ENCODE results near the gene SRRD.

The SRRD gene

GRCh38 chr22:26502688-26503561 lies 19.2 kb downstream of the SRRD start:
- H3K27ac ChIP-seq (ENCODE audit: insufficient read depth in 1 of 2, low read depth in 1 of 2, low read length in 2 of 2, poor library complexity in 1 of 2, severe bottlenecking in 2 of 2): no peak overlapping the region
- H3K9me3 ChIP-seq (ENCODE audit: control extremely low read depth in 1 of 5, control insufficient read depth in 4 of 5, insufficient read depth in 2 of 5, low read depth in 1 of 5, low read length in 4 of 5): no peaks in the 10 kb centered on the region
- CTCF ChIA-PET: interaction anchor here (0.7 to 3.6 kb wide), 29 partner anchors 8 to 177 kb away, joined by 3 to 33 read pairs (median 4); partner anchors contain the start of genes HPS4, SRRD and TFIP11
- H3K27me3 ChIP-seq (replicated peaks in 2 of 5; ENCODE audit: control insufficient read depth in 4 of 5, insufficient read depth in 5 of 5, low read length in 4 of 5): no peaks in the 10 kb centered on the region
- DNase-seq: peak; percentile 95 to 97 (median 97)
- WGBS (ENCODE audit: insufficient coverage): 0% methylated on average over 2 of the region's 3 CpGs
- H3K4me1 ChIP-seq (ENCODE audit: control extremely low read depth in 1 of 4, control insufficient read depth in 4 of 4, insufficient read depth in 4 of 4, low read length in 3 of 4): peaks cover 11 to 26% (median 22%) of the 10 kb centered on the region in 4 experiments
- H3K4me3 ChIP-seq (ENCODE audit: control insufficient read depth in 1 of 7, extremely low read depth in 1 of 7, insufficient read depth in 4 of 7, low read depth in 2 of 7, low read length in 6 of 7): peak overlapping the region in 6 of 7 experiments; percentile 1 to 55 (median 48)
- peaks cover 32 to 78% (median 64%) of the 10 kb centered on the region in 4 experiments for H3K36me3 ChIP-seq (ENCODE audit: control insufficient read depth in 4 of 4, insufficient read depth in 4 of 4, low read length in 3 of 4)
- POLR2A ChIA-PET: interaction anchor here (0.8 to 2.2 kb wide), 5 partner anchors 10 to 139 kb away, joined by 3 to 7 read pairs (median 6); partner anchors contain the start of genes HPS4, SRRD and TFIP11

GRCh38 chr22:26503758-26504157 lies 20.1 kb downstream of the SRRD start:
- Histone ChIP-seq H3K9me3 (ENCODE audit: control extremely low read depth in 1 of 5, control insufficient read depth in 4 of 5, insufficient read depth in 2 of 5, low read depth in 1 of 5, low read length in 4 of 5) (no peaks in the 10 kb centered on the region), H3K36me3 (ENCODE audit: control insufficient read depth in 4 of 4, insufficient read depth in 4 of 4, low read length in 3 of 4) (peaks cover 35 to 83% (median 66%) of the 10 kb centered on the region in 4 experiments), H3K4me3 (ENCODE audit: control insufficient read depth in 1 of 7, extremely low read depth in 1 of 7, insufficient read depth in 4 of 7, low read depth in 2 of 7, low read length in 6 of 7) (peak overlapping the region in 4 of 7 experiments; percentile 33 to 55 (median 48)), H3K27me3 (replicated peaks in 2 of 5; ENCODE audit: control insufficient read depth in 4 of 5, insufficient read depth in 5 of 5, low read length in 4 of 5) (no peaks in the 10 kb centered on the region), H3K27ac (ENCODE audit: insufficient read depth in 1 of 2, low read depth in 1 of 2, low read length in 2 of 2, poor library complexity in 1 of 2, severe bottlenecking in 2 of 2) (no peak overlapping the region), H3K4me1 (ENCODE audit: control extremely low read depth in 1 of 4, control insufficient read depth in 4 of 4, insufficient read depth in 4 of 4, low read length in 3 of 4) (peaks cover 11 to 26% (median 22%) of the 10 kb centered on the region in 4 experiments)
- CTCF ChIA-PET: interaction anchor here (0.6 to 3.6 kb wide), 23 partner anchors 8 to 169 kb away, joined by 3 to 33 read pairs (median 4); partner anchors contain the start of genes HPS4, SRRD and TFIP11
- no CpG with 5 or more reads among the region's 1 CpG for WGBS (ENCODE audit: insufficient coverage)
- peak in 1 of 3 donors; percentile 29 for DNase-seq
- POLR2A ChIA-PET: interaction anchor here (0.6 to 2.2 kb wide), 9 partner anchors 9 to 1407 kb away, joined by 3 to 7 read pairs (median 4); partner anchors contain the start of genes HPS4, SRRD and TFIP11

- ChIA-PET POLR2A (no interaction called here), CTCF (no interaction called here)
- Histone ChIP-seq H3K27me3 (replicated peaks in 2 of 5; ENCODE audit: control insufficient read depth in 4 of 5, insufficient read depth in 5 of 5, low read length in 4 of 5) (no peaks in the 10 kb centered on the region), H3K4me3 (ENCODE audit: control insufficient read depth in 1 of 7, extremely low read depth in 1 of 7, insufficient read depth in 4 of 7, low read depth in 2 of 7, low read length in 6 of 7) (no peak overlapping the region), H3K27ac (ENCODE audit: insufficient read depth in 1 of 2, low read depth in 1 of 2, low read length in 2 of 2, poor library complexity in 1 of 2, severe bottlenecking in 2 of 2) (no peak overlapping the region), H3K4me1 (ENCODE audit: control extremely low read depth in 1 of 4, control insufficient read depth in 4 of 4, insufficient read depth in 4 of 4, low read length in 3 of 4) (peaks cover 21 to 32% (median 31%) of the 10 kb centered on the region in 4 experiments), H3K9me3 (ENCODE audit: control extremely low read depth in 1 of 5, control insufficient read depth in 4 of 5, insufficient read depth in 2 of 5, low read depth in 1 of 5, low read length in 4 of 5) (no peaks in the 10 kb centered on the region), H3K36me3 (ENCODE audit: control insufficient read depth in 4 of 4, insufficient read depth in 4 of 4, low read length in 3 of 4) (peaks cover 25 to 60% (median 46%) of the 10 kb centered on the region in 4 experiments)
- DNase-seq: no peak
These were observed 24.5 kb downstream of the SRRD start for GRCh38 chr22:26508148-26508547.

- WGBS (ENCODE audit: insufficient coverage): 0% methylated on average over 35 of the region's 40 CpGs
- Histone ChIP-seq H3K27ac (ENCODE audit: insufficient read depth in 1 of 2, low read depth in 1 of 2, low read length in 2 of 2, poor library complexity in 1 of 2, severe bottlenecking in 2 of 2) (peak within 1 kb of the TSS; percentile 84 to 94), H3K4me1 (ENCODE audit: control extremely low read depth in 1 of 4, control insufficient read depth in 4 of 4, insufficient read depth in 4 of 4, low read length in 3 of 4) (peaks cover 10 to 22% (median 20%) of the 10 kb centered on the region in 4 experiments), H3K36me3 (ENCODE audit: control insufficient read depth in 4 of 4, insufficient read depth in 4 of 4, low read length in 3 of 4) (peaks cover 13 to 27% (median 22%) of the 10 kb centered on the region in 4 experiments), H3K9me3 (ENCODE audit: control extremely low read depth in 1 of 5, control insufficient read depth in 4 of 5, insufficient read depth in 2 of 5, low read depth in 1 of 5, low read length in 4 of 5) (no peaks in the 10 kb centered on the region), H3K27me3 (replicated peaks in 2 of 5; ENCODE audit: control insufficient read depth in 4 of 5, insufficient read depth in 5 of 5, low read length in 4 of 5) (no peaks in the 10 kb centered on the region), H3K4me3 (ENCODE audit: control insufficient read depth in 1 of 7, extremely low read depth in 1 of 7, insufficient read depth in 4 of 7, low read depth in 2 of 7, low read length in 6 of 7) (peak within 1 kb of the TSS; percentile 90 to 99 (median 97))
- ChIA-PET CTCF (interaction anchor here (1.0 to 1.8 kb wide), 5 partner anchors 9 to 26 kb away, joined by 3 to 7 read pairs (median 3); no protein-coding TSS in a partner anchor), POLR2A (interaction anchor here (2.0 kb wide), 1 partner anchor 9 kb away, joined by 7 read pairs; no protein-coding TSS in a partner anchor)
- peak; percentile 86 to 93 (median 89) for DNase-seq
These were observed 28.6 kb downstream of the SRRD start, which contains the start of gene TFIP11 for GRCh38 chr22:26512149-26512793. Gene TFIP11 (minus strand): TSS chr22:26512473. CDS start chr22:26510272, 2,201 bp downstream.

GRCh38 chr22:26513838-26514237 lies 30.2 kb downstream of the SRRD start:
- POLR2A ChIA-PET: no interaction called here
- DNase-seq: no peak
- no peaks in the 10 kb centered on the region for H3K9me3 ChIP-seq (ENCODE audit: control extremely low read depth in 1 of 5, control insufficient read depth in 4 of 5, insufficient read depth in 2 of 5, low read depth in 1 of 5, low read length in 4 of 5)
- H3K27ac ChIP-seq (ENCODE audit: insufficient read depth in 1 of 2, low read depth in 1 of 2, low read length in 2 of 2, poor library complexity in 1 of 2, severe bottlenecking in 2 of 2): no peak overlapping the region
- H3K4me1 ChIP-seq (ENCODE audit: control extremely low read depth in 1 of 4, control insufficient read depth in 4 of 4, insufficient read depth in 4 of 4, low read length in 3 of 4): peaks cover 10 to 22% (median 20%) of the 10 kb centered on the region in 4 experiments
- no peak overlapping the region for H3K4me3 ChIP-seq (ENCODE audit: control insufficient read depth in 1 of 7, extremely low read depth in 1 of 7, insufficient read depth in 4 of 7, low read depth in 2 of 7, low read length in 6 of 7)
- no CpG with 5 or more reads among the region's 1 CpG for WGBS (ENCODE audit: insufficient coverage)
- CTCF ChIA-PET: no interaction called here
- peaks cover 7 to 14% (median 12%) of the 10 kb centered on the region in 4 experiments for H3K36me3 ChIP-seq (ENCODE audit: control insufficient read depth in 4 of 4, insufficient read depth in 4 of 4, low read length in 3 of 4)
- no peaks in the 10 kb centered on the region for H3K27me3 ChIP-seq (replicated peaks in 2 of 5; ENCODE audit: control insufficient read depth in 4 of 5, insufficient read depth in 5 of 5, low read length in 4 of 5)

GRCh38 chr22:26514419-26515161 lies 30.9 kb downstream of the SRRD start:
- H3K4me1 ChIP-seq (ENCODE audit: control extremely low read depth in 1 of 4, control insufficient read depth in 4 of 4, insufficient read depth in 4 of 4, low read length in 3 of 4): peaks cover 10 to 22% (median 20%) of the 10 kb centered on the region in 4 experiments
- POLR2A ChIA-PET: no interaction called here
- WGBS (ENCODE audit: insufficient coverage): 99% methylated on average over 7 of the region's 12 CpGs
- CTCF ChIA-PET: no interaction called here
- H3K36me3 ChIP-seq (ENCODE audit: control insufficient read depth in 4 of 4, insufficient read depth in 4 of 4, low read length in 3 of 4): peaks cover 3 to 8% (median 6%) of the 10 kb centered on the region in 4 experiments
- no peaks in the 10 kb centered on the region for H3K9me3 ChIP-seq (ENCODE audit: control extremely low read depth in 1 of 5, control insufficient read depth in 4 of 5, insufficient read depth in 2 of 5, low read depth in 1 of 5, low read length in 4 of 5)
- H3K4me3 ChIP-seq (ENCODE audit: control insufficient read depth in 1 of 7, extremely low read depth in 1 of 7, insufficient read depth in 4 of 7, low read depth in 2 of 7, low read length in 6 of 7): no peak overlapping the region
- H3K27me3 ChIP-seq (replicated peaks in 2 of 5; ENCODE audit: control insufficient read depth in 4 of 5, insufficient read depth in 5 of 5, low read length in 4 of 5): no peaks in the 10 kb centered on the region
- no peak overlapping the region for H3K27ac ChIP-seq (ENCODE audit: insufficient read depth in 1 of 2, low read depth in 1 of 2, low read length in 2 of 2, poor library complexity in 1 of 2, severe bottlenecking in 2 of 2)
- no peak for DNase-seq

All from common myeloid progenitor, CD34-positive (primary cell).